ENCODE measurements around the gene ADNP. TPM values are rescaled to one million over a fixed set of nuclear protein-coding genes. Genes with fewer than 3 reads are reported as not detected.

ADNP gene
- polyA plus RNA-seq, 1 of the 3 experiments (the other 2 are of a cell fraction) = 13.3 TPM

DNA sequence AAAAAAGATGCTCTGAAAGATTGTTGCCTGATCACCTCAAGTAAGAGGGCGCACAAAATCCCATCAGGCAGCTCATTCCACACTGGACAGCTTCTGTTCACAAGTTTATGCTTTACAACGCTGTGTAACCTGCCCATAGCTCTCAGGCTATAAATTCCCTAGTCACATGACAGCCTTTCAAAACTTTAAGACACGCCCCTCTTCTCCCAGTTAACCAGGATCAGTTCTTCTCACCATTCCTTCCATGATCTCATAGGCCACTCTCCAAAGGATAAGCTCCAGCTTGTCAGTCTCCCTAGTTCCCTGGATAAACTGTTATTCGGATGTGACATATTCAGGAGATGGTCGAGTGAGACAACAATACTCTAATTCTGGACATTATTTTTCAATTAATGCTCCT, 15.0 kb downstream of the ADNP start:
- Histone ChIP-seq H3K27me3 (ENCODE audit: insufficient read depth) (no peaks in the 10 kb centered on the region), H3K4me3 (ENCODE audit: low read depth in 2 of 2, low read length in 1 of 2) (no peak overlapping the region), H3F3A (replicated peaks; ENCODE audit: insufficient read depth) (peaks cover 67% of the 10 kb centered on the region), H3K9me3 (no peaks in the 10 kb centered on the region), H2AFZ (ENCODE audit: low read depth) (no peak overlapping the region), H3K79me2 (ENCODE audit: insufficient read depth) (peaks cover 99% of the 10 kb centered on the region), H3K4me2 (peak overlapping the region; percentile 44; the same call in 1 of the 2 replicates), H3K9me2 (no peaks in the 10 kb centered on the region), H3K36me3 (replicated peaks in 1 of 2; ENCODE audit: control insufficient read depth in 1 of 2, insufficient read depth in 2 of 2, low read length in 1 of 2) (peaks cover 31 to 34% of the 10 kb centered on the region in 2 experiments), H3K9ac (no peak overlapping the region; the same call in 1 of the 2 replicates), H3K4me1 (ENCODE audit: control insufficient read depth in 1 of 2, insufficient read depth in 2 of 2, low read depth in 1 of 2, low read length in 1 of 2) (peaks cover 48 to 69% of the 10 kb centered on the region in 2 experiments), H3K27ac (ENCODE audit: low read depth in 2 of 2, low read length in 1 of 2) (peak overlapping the region; percentile 71), H4K20me1 (ENCODE audit: insufficient read depth) (peaks cover 100% of the 10 kb centered on the region)
- WGBS (ENCODE audit: low lambda C conversion rate) = 62% methylated on average over 5 of the region's 5 CpGs
- no peak for DNase-seq
- no peak for TF ChIP-seq POLR2AphosphoS5 (IDR thresholded peaks at IDR 0.05; ENCODE audit: low read depth, low read length)
- TF ChIP-seq PBX3 (IDR thresholded peaks at IDR 0.05) = peak; percentile 47
- no peak for TF ChIP-seq EP300 (IDR thresholded peaks at IDR 0.05; ENCODE audit: borderline replicate concordance in 1 of 2, low read depth in 1 of 2, low read length in 1 of 2)
- no peak for TF ChIP-seq ELF1 (IDR thresholded peaks at IDR 0.05)
- TF ChIP-seq, protein P1, sequence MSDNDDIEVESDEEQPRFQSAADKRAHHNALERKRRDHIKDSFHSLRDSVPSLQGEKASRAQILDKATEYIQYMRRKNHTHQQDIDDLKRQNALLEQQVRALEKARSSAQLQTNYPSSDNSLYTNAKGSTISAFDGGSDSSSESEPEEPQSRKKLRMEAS (IDR thresholded peaks at IDR 0.05; ENCODE audit: low read depth) = no peak
- TF ChIP-seq SMC3 (IDR thresholded peaks at IDR 0.05; ENCODE audit: low read depth, low read length) = no peak
- no peak for TF ChIP-seq FOXJ3 (CRISPR knock-in tag; IDR thresholded peaks at IDR 0.05)
- TF ChIP-seq CTCF (IDR thresholded peaks at IDR 0.05) = no peak
- TF ChIP-seq, protein P2, sequence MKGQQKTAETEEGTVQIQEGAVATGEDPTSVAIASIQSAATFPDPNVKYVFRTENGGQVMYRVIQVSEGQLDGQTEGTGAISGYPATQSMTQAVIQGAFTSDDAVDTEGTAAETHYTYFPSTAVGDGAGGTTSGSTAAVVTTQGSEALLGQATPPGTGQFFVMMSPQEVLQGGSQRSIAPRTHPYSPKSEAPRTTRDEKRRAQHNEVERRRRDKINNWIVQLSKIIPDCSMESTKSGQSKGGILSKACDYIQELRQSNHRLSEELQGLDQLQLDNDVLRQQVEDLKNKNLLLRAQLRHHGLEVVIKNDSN (IDR thresholded peaks at IDR 0.05; ENCODE audit: borderline replicate concordance, low read depth) = peak; percentile 74
- no peak for TF ChIP-seq YY1 (IDR thresholded peaks at IDR 0.05; ENCODE audit: low read depth)
- no peak for TF ChIP-seq NFIC (IDR thresholded peaks at IDR 0.05; ENCODE audit: borderline replicate concordance)
- CTCF ChIA-PET = interaction anchor here (1.5 to 11.5 kb wide), 3 partner anchors 14 to 122 kb away, joined by 3 to 137 read pairs (median 32); partner anchors contain the start of genes ADNP and BCAS4
- POLR2A ChIA-PET = interaction anchor here (1.0 to 1.4 kb wide), 2 partner anchors 15 to 74 kb away, joined by 3 to 5 read pairs; partner anchors contain the start of gene ADNP

GRCh38 chr20:50915424-50915823, 15.8 kb downstream of the ADNP start:
- TF ChIP-seq EP300 (IDR thresholded peaks at IDR 0.05; ENCODE audit: borderline replicate concordance in 1 of 2, low read depth in 1 of 2, low read length in 1 of 2) (0 out of 4 replicates have a peak, but pooled peaks of 1 of the 2 experiments have one; percentile 8), MXI1 (IDR thresholded peaks at IDR 0.05; ENCODE audit: low read depth, low read length) (no peak), NFIC (IDR thresholded peaks at IDR 0.05; ENCODE audit: borderline replicate concordance) (no peak), FOSL2 (IDR thresholded peaks at IDR 0.05; ENCODE audit: borderline replicate concordance, low read depth) (0 out of 2 replicates have a peak, but pooled peaks have one; percentile 17), JUND (IDR thresholded peaks at IDR 0.05) (no peak), RAD21 (IDR thresholded peaks at IDR 0.05; ENCODE audit: low read length) (no peak), PBX3 (IDR thresholded peaks at IDR 0.05) (peak; percentile 31; the same call in 1 of the 2 replicates), GABPA (IDR thresholded peaks at IDR 0.05; ENCODE audit: low read depth) (peak; percentile 17; the same call in 1 of the 2 replicates), TCF12 (IDR thresholded peaks at IDR 0.05) (peak; percentile 63)
- DNase-seq = peak; percentile 32
- POLR2A ChIA-PET = interaction anchor here (0.7 to 1.4 kb wide), 3 partner anchors 13 to 74 kb away, joined by 3 to 5 read pairs (median 3); partner anchors contain the start of gene ADNP
- CTCF ChIA-PET = interaction anchor here (1.5 to 11.5 kb wide), 4 partner anchors 10 to 121 kb away, joined by 3 to 137 read pairs (median 18); partner anchors contain the start of genes ADNP and BCAS4
- H3K4me2 ChIP-seq = peak overlapping the region; percentile 35; the same call in 1 of the 2 replicates
- H3K9me3 ChIP-seq = no peaks in the 10 kb centered on the region
- H2AFZ ChIP-seq (ENCODE audit: low read depth) = no peak overlapping the region
- H3K27ac ChIP-seq (ENCODE audit: low read depth in 2 of 2, low read length in 1 of 2) = peak overlapping the region; percentile 71
- H3K36me3 ChIP-seq (replicated peaks in 1 of 2; ENCODE audit: control insufficient read depth in 1 of 2, insufficient read depth in 2 of 2, low read length in 1 of 2) = peaks cover 28 to 34% of the 10 kb centered on the region in 2 experiments
- H3F3A ChIP-seq (replicated peaks; ENCODE audit: insufficient read depth) = peaks cover 76% of the 10 kb centered on the region
- no peaks in the 10 kb centered on the region for H3K27me3 ChIP-seq (ENCODE audit: insufficient read depth)
- H3K9ac ChIP-seq = peak overlapping the region; percentile 22; the same call in 1 of the 2 replicates
- H3K4me3 ChIP-seq (ENCODE audit: low read depth in 2 of 2, low read length in 1 of 2) = no peak overlapping the region
- no peaks in the 10 kb centered on the region for H3K9me2 ChIP-seq
- peaks cover 97% of the 10 kb centered on the region for H3K79me2 ChIP-seq (ENCODE audit: insufficient read depth)
- whole genome bisulfite sequencing (ENCODE audit: low lambda C conversion rate) = 32% methylated on average over 3 of the region's 3 CpGs
- peaks cover 100% of the 10 kb centered on the region for H4K20me1 ChIP-seq (ENCODE audit: insufficient read depth)
- peaks cover 54 to 73% of the 10 kb centered on the region in 2 experiments for H3K4me1 ChIP-seq (ENCODE audit: control insufficient read depth in 1 of 2, insufficient read depth in 2 of 2, low read depth in 1 of 2, low read length in 1 of 2)

All from SK-N-SH (cell line).